B cell (primary cell): ENCODE measurements around the gene SCRN3. TPM values are rescaled to one million over a fixed set of nuclear protein-coding genes. Genes with fewer than 3 reads are reported as not detected.

Experiments used
- ATAC-seq: fragments of 200-7000 bp; cut with Tn5 transposase; one replicate; pipeline ENCODE4 v1.10.0; 2021; ENCODE audit warnings: low read depth, mild to moderate bottlenecking, moderate number of reproducible peaks, moderate library complexity
- CTCF ChIA-PET: fragments of 350-600 bp; sonication (Branson Sonifier 250); formaldehyde crosslinking; loops from one replicate; lab custom pipeline; 2021; ENCODE audit warnings: antibody characterized with exemption, inconsistent platforms; lab: Charles Lee
- POLR2A ChIA-PET: fragments of 350-600 bp; sonication (Branson Sonifier 250); formaldehyde crosslinking; loops from one replicate; lab custom pipeline; 2021; ENCODE audit warnings: antibody characterized with exemption; lab: Charles Lee
- DNase-seq: peaks from one replicate; pipeline ENCODE4 v3.0.0; 2013
- H2AFZ ChIP-seq: 2 replicates; pipeline ENCODE4 v1.6.1; 2012; ENCODE audit warnings: mild to moderate bottlenecking, low read depth, low read length; ENCODE audit not compliant: insufficient read depth, poor library complexity, severe bottlenecking
- H3K27ac ChIP-seq, 2 donors: 1 replicate in 1 of 2; 2 replicates in 1 of 2; pipeline ENCODE4 v1.5.1; 2012 to 2013; ENCODE audit warnings: low read length in 2 of 2, mild to moderate bottlenecking in 2 of 2, moderate library complexity in 1 of 2
- H3K27me3 ChIP-seq, 4 experiments: fragments of 200-600 bp in 1 of 4; sonication (generic) in 1 of 4; replicated peaks in 1 of 4; 1 replicate in 2 of 4; 2 replicates in 2 of 4; pipeline versions ENCODE4 v1.6.1 to v1.7.0; 2013 to 2016; ENCODE audit warnings: low read length in 3 of 4, mild to moderate bottlenecking in 2 of 4, mixed read lengths in 1 of 4, moderate library complexity in 1 of 4; ENCODE audit not compliant: insufficient read depth in 4 of 4, control insufficient read depth in 3 of 4; ENCODE audit errors: control extremely low read depth in 1 of 4
- H3K36me3 ChIP-seq, 2 experiments: replicated peaks in 1 of 2; 1 replicate in 1 of 2; 2 replicates in 1 of 2; pipeline versions ENCODE4 v1.6.1 to v1.7.1; 2013; ENCODE audit warnings: low read length in 1 of 2; ENCODE audit not compliant: insufficient read depth in 2 of 2, control insufficient read depth in 1 of 2; ENCODE audit errors: control extremely low read depth in 1 of 2, extremely low read depth in 1 of 2
- H3K4me1 ChIP-seq, 2 donors: fragments of 200-600 bp in 1 of 2; sonication (generic) in 1 of 2; 1 replicate in 1 of 2; 2 replicates in 1 of 2; pipeline versions ENCODE4 v1.5.1 to v1.6.1; 2013 to 2017; ENCODE audit warnings: low read length in 2 of 2; ENCODE audit not compliant: control insufficient read depth in 2 of 2, insufficient read depth in 2 of 2
- H3K4me2 ChIP-seq: replicated peaks from 2 replicates; pipeline ENCODE3; 2012; ENCODE audit warnings: mild to moderate bottlenecking, low read depth, low read length; ENCODE audit not compliant: poor library complexity, severe bottlenecking
- H3K4me3 ChIP-seq, 5 experiments: fragments of 200-600 bp in 1 of 5; sonication (generic) in 1 of 5; 1 replicate in 3 of 5; 2 replicates in 2 of 5; pipeline versions ENCODE4 v1.5.1 to v1.7.0; 2011 to 2016; ENCODE audit warnings: low read length in 4 of 5, mild to moderate bottlenecking in 4 of 5, low read depth in 2 of 5, control low read depth in 1 of 5, moderate library complexity in 1 of 5; ENCODE audit not compliant: insufficient read depth in 1 of 5; ENCODE audit errors: control extremely low read depth in 1 of 5, extremely low read depth in 1 of 5
- H3K79me2 ChIP-seq: fragments of 200-600 bp; sonication (generic); one replicate; pipeline ENCODE4 v1.6.0; 2016; ENCODE audit warnings: low read length; ENCODE audit not compliant: control insufficient read depth, insufficient read depth
- H3K9ac ChIP-seq: fragments of 200-600 bp; sonication (generic); 2 replicates; pipeline ENCODE4 v1.6.1; 2017; ENCODE audit warnings: mild to moderate bottlenecking, low read length, moderate library complexity
- H3K9me3 ChIP-seq, 3 donors: one replicate each; pipeline versions ENCODE4 v1.6.1 to v1.7.1; 2013; ENCODE audit warnings: low read length in 2 of 3; ENCODE audit not compliant: control insufficient read depth in 2 of 3, insufficient read depth in 1 of 3; ENCODE audit errors: control extremely low read depth in 1 of 3
- H4K20me1 ChIP-seq: 2 replicates; pipeline ENCODE4 v1.6.0; 2012; ENCODE audit warnings: mild to moderate bottlenecking, low read length; ENCODE audit not compliant: insufficient read depth, control insufficient read depth, poor library complexity, severe bottlenecking
- H3K27ac Mint-ChIP-seq: one replicate; pipeline ENCODE4 v1.8.0; 2021; ENCODE audit warnings: mixed read lengths
- H3K27me3 Mint-ChIP-seq: one replicate; pipeline ENCODE4 v1.8.0; 2021; ENCODE audit warnings: mixed read lengths
- H3K4me1 Mint-ChIP-seq: one replicate; pipeline ENCODE4 v1.8.0; 2021; ENCODE audit warnings: mixed read lengths
- H3K4me3 Mint-ChIP-seq: one replicate; pipeline ENCODE4 v1.8.0; 2021; ENCODE audit warnings: mixed read lengths
- H3K9me3 Mint-ChIP-seq: one replicate; pipeline ENCODE4 v1.8.0; 2022; ENCODE audit warnings: mixed read lengths; ENCODE audit not compliant: insufficient read depth
- EZH2 ChIP-seq: IDR thresholded peaks from 2 replicates; pipeline ENCODE4 v1.6.1; 2012; ENCODE audit warnings: borderline replicate concordance, low read depth, mild to moderate bottlenecking, moderate library complexity, low read length; ENCODE audit not compliant: insufficient read depth, poor library complexity, severe bottlenecking
- WGBS: methylation state at CpG from one replicate; pipeline ENCODE4 v1.1.5; 2013; ENCODE audit warnings: missing lambda C conversion rate; ENCODE audit not compliant: insufficient coverage; 5-methylcytosine and 5-hydroxymethylcytosine counted together
- intact Hi-C: fragments of 100-400 bp; cut with micrococcal nuclease; formaldehyde crosslinking; loops from one replicate; pipeline ENCODE4 v1.10.0; 2022
- polyA plus RNA-seq: library from polyadenylated mRNA; depleted of rRNA; stranded (reverse); fragments of >200 nt; gene quantifications from 2 replicates; pipeline ENCODE4 v1.2.3, GENCODE V29; 2012
- total RNA-seq, 2 donors: library from RNA; stranded (reverse); fragments of 120-200 nt in 1 of 2; gene quantifications; 1 replicate in 1 of 2; 2 replicates in 1 of 2; pipeline versions ENCODE4 v1.2.3 to v1.2.4, GENCODE V29; 2013 to 2022
- TF ChIP-seq, protein P1 (sequence below): fragments of 200-600 bp; IDR thresholded peaks from one replicate; pipeline ENCODE4 v1.8.0; 2022; ENCODE audit warnings: antibody characterized with exemption, mild to moderate bottlenecking

The SCRN3 gene
- total and polyA plus RNA-seq, 2 donors (not counting 1 experiment from before 2014, with no cell fraction given) = 9.8 to 21.6 TPM

DNA sequence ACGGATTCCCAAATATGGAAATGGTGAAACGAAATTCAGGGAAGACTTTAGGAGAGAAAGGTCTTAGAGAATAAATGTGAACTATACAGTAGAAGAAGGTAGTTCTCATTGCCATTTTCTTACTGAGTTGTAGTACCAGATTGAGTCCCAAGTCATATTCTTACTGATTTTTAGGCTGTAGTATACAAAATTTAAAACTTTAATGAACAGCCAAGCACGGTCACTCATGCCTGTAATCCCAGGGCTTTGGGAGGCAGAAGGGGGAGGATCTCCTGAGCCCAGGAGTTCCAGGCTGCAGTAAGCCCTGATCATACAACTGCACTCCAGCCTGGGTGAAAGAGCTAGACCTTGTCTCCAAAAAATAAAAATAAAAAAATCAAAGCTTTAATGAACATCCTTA, 2.2 kb downstream of the SCRN3 start:
- intact Hi-C loops = loop anchor here (5.0 kb wide), 1 partner anchor 285 kb away; no protein-coding TSS in a partner anchor
- H2AFZ ChIP-seq = no peak overlapping the region
- H3K27ac ChIP-seq = no peak overlapping the region
- H3K27ac Mint-ChIP-seq = no peak overlapping the region
- ChIA-PET CTCF (interaction anchor here (0.6 kb wide), 1 partner anchor 65 kb away, joined by 3 read pairs; no protein-coding TSS in a partner anchor), POLR2A (no interaction called here)
- H3K4me1 ChIP-seq = peaks cover 14 to 20% of the 10 kb centered on the region in 2 donors
- H3K27me3 Mint-ChIP-seq = no peaks in the 10 kb centered on the region
- no peak for ATAC-seq
- H3K4me3 ChIP-seq = no peak overlapping the region
- H3K36me3 ChIP-seq = peaks cover 3 to 12% of the 10 kb centered on the region in 2 experiments
- no peaks in the 10 kb centered on the region for H3K9me3 Mint-ChIP-seq
- no peaks in the 10 kb centered on the region for H3K9me3 ChIP-seq
- no peak overlapping the region for H3K9ac ChIP-seq
- WGBS = no CpG with 5 or more reads among the region's 3 CpGs
- DNase-seq = no peak
- H3K4me3 Mint-ChIP-seq = no peak overlapping the region
- no peaks in the 10 kb centered on the region for H3K27me3 ChIP-seq
- TF ChIP-seq, protein P1, sequence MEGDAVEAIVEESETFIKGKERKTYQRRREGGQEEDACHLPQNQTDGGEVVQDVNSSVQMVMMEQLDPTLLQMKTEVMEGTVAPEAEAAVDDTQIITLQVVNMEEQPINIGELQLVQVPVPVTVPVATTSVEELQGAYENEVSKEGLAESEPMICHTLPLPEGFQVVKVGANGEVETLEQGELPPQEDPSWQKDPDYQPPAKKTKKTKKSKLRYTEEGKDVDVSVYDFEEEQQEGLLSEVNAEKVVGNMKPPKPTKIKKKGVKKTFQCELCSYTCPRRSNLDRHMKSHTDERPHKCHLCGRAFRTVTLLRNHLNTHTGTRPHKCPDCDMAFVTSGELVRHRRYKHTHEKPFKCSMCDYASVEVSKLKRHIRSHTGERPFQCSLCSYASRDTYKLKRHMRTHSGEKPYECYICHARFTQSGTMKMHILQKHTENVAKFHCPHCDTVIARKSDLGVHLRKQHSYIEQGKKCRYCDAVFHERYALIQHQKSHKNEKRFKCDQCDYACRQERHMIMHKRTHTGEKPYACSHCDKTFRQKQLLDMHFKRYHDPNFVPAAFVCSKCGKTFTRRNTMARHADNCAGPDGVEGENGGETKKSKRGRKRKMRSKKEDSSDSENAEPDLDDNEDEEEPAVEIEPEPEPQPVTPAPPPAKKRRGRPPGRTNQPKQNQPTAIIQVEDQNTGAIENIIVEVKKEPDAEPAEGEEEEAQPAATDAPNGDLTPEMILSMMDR = no peak
- TF ChIP-seq EZH2 = no peak
- H4K20me1 ChIP-seq = peaks cover 3% of the 10 kb centered on the region
- peaks cover 25% of the 10 kb centered on the region for H3K79me2 ChIP-seq
- no peak overlapping the region for H3K4me2 ChIP-seq
- H3K4me1 Mint-ChIP-seq = peaks cover 31% of the 10 kb centered on the region

DNA sequence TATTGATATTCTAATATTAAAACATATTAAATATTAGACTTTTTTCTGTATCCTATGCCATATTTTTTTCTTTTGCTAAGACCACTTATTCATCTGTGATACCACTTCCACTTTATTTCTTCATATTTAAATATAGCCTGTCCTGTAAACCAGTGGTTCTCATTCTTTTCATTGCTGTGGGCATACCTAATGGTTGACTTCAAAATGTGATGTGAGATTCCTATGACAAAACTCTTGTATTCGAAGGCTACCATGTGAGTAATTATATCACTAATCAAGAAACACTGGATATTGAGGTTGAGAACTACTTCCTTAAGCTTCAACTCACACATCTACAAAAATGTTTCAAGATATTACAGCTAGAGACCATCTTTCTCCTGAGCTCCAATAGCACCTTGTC, 3.6 kb downstream of the SCRN3 start:
- H3K4me3 Mint-ChIP-seq = no peak overlapping the region
- peaks cover 8 to 13% of the 10 kb centered on the region in 2 donors for H3K4me1 ChIP-seq
- H3K79me2 ChIP-seq = peaks cover 11% of the 10 kb centered on the region
- intact Hi-C loops = loop anchor here (5.0 kb wide), 1 partner anchor 283 kb away; no protein-coding TSS in a partner anchor
- no peaks in the 10 kb centered on the region for H3K27me3 Mint-ChIP-seq
- no peaks in the 10 kb centered on the region for H4K20me1 ChIP-seq
- H3K27me3 ChIP-seq = no peaks in the 10 kb centered on the region
- peaks cover 23% of the 10 kb centered on the region for H3K4me1 Mint-ChIP-seq
- no peak overlapping the region for H3K9ac ChIP-seq
- H3K9me3 ChIP-seq = no peaks in the 10 kb centered on the region
- ChIA-PET POLR2A (no interaction called here), CTCF (interaction anchor here (0.5 kb wide), 1 partner anchor 23 kb away, joined by 4 read pairs; no protein-coding TSS in a partner anchor)
- H3K9me3 Mint-ChIP-seq = peaks cover 2% of the 10 kb centered on the region
- WGBS = no CpG with 5 or more reads among the region's 1 CpG
- TF ChIP-seq, protein P1 = no peak
- TF ChIP-seq EZH2 = no peak
- no peak overlapping the region for H3K4me3 ChIP-seq
- DNase-seq (no peak), ATAC-seq (no peak)
- H2AFZ ChIP-seq = no peak overlapping the region
- no peak overlapping the region for H3K27ac ChIP-seq
- H3K4me2 ChIP-seq = no peak overlapping the region
- no peak overlapping the region for H3K27ac Mint-ChIP-seq
- peaks cover 7 to 10% of the 10 kb centered on the region in 2 experiments for H3K36me3 ChIP-seq
